Measurements from ENCODE around the gene GBF1.

- TF ChIP-seq EZH2 (IDR thresholded peaks at IDR 0.05) = no peak
- TF ChIP-seq POLR2AphosphoS5 (IDR thresholded peaks at IDR 0.05; ENCODE audit: borderline replicate concordance, low read depth, low read length) = no peak
- TF ChIP-seq FOXP2 (optimal IDR thresholded peaks at IDR 0.05; ENCODE audit: control extremely low read depth, extremely low read length, insufficient read depth) = no peak
These were observed 89.9 kb downstream of the GBF1 start for GRCh38 chr10:102335184-102335583.
